IMR-90 (cell line): Measurements from ENCODE around the gene MRPL50.

Experiments
- BHLHE40 ChIP-seq: fragments of 150-350 bp; IDR thresholded peaks from 2 replicates; pipeline ENCODE4 v1.6.1; 2016; ENCODE audit warnings: mild to moderate bottlenecking, low read depth, low read length
- CEBPB ChIP-seq: IDR thresholded peaks from 2 replicates; pipeline ENCODE4 v1.6.1; 2012; ENCODE audit warnings: low read depth, low read length, improper control_type of control experiment
- CHD1 ChIP-seq: IDR thresholded peaks from 2 replicates; pipeline ENCODE4 v1.6.1; 2012; ENCODE audit warnings: low read depth, low read length, improper control_type of control experiment
- CTCF ChIP-seq: conservative IDR thresholded peaks from 2 replicates; pipeline ENCODE4 v1.5.1; 2012; ENCODE audit warnings: mild to moderate bottlenecking, low read depth, low read length, improper control_type of control experiment
- ELK1 ChIP-seq: fragments of 150-350 bp; IDR thresholded peaks from 2 replicates; pipeline ENCODE4 v1.6.1; 2016; ENCODE audit warnings: low read depth, mild to moderate bottlenecking, low read length, moderate library complexity, borderline replicate concordance
- MAZ ChIP-seq: IDR thresholded peaks from 2 replicates; pipeline ENCODE4 v1.6.1; 2012; ENCODE audit warnings: low read depth, mild to moderate bottlenecking, low read length, improper control_type of control experiment, moderate library complexity, borderline replicate concordance
- MXI1 ChIP-seq: IDR thresholded peaks from 2 replicates; pipeline ENCODE4 v1.6.1; 2012; ENCODE audit warnings: low read depth, mild to moderate bottlenecking, low read length, moderate library complexity, borderline replicate concordance
- POLR2A ChIP-seq: IDR thresholded peaks from 2 replicates; pipeline ENCODE4 v1.6.1; 2012; ENCODE audit warnings: mild to moderate bottlenecking, low read depth, low read length
- RAD21 ChIP-seq: IDR thresholded peaks from 2 replicates; pipeline ENCODE4 v1.6.1; 2012; ENCODE audit warnings: low read length, improper control_type of control experiment
- RFX5 ChIP-seq: IDR thresholded peaks from 2 replicates; pipeline ENCODE4 v1.8.0; 2012; ENCODE audit warnings: low read depth, mild to moderate bottlenecking, low read length, moderate library complexity
- USF2 ChIP-seq: fragments of 150-350 bp; IDR thresholded peaks from 2 replicates; pipeline ENCODE4 v1.6.1; 2017; ENCODE audit warnings: mild to moderate bottlenecking, antibody characterized with exemption, low read length, low read depth

- TF ChIP-seq CTCF (no peak), MAZ (no peak), CEBPB (no peak), BHLHE40 (no peak), POLR2A (no peak), ELK1 (no peak), MXI1 (no peak), RAD21 (no peak), RFX5 (no peak), CHD1 (no peak), USF2 (no peak)
Observed at GRCh38 chr9:101356619-101357018, 41.8 kb downstream of the MRPL50 start.
